ENCODE measurements around the gene WTIP. TPM values are rescaled to one million over a fixed set of nuclear protein-coding genes. Genes with fewer than 3 reads are reported as not detected.

The WTIP gene
- total RNA-seq, 1 donor = 21.8 TPM

DNA sequence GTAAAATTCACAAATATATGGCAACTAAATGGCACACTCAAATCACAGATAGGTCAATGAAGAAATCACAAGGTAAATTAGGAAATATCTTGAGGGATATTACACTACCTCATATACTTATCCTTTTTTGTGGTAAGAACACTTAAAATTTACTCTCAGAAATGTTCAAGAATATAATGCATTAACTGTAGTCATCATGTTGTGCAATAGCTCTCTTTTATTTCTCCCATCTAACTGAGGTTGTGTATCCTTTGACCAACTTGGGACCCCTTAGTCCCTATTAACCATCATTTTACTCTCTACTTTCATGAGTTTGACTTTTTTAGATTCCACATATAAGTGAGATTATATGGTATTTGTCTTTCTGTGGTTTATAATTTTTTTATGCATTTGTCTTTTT lies 52.6 kb downstream of the WTIP start:
- no peak for DNase-seq (ENCODE audit: low read depth)
- TF ChIP-seq, protein P1, sequence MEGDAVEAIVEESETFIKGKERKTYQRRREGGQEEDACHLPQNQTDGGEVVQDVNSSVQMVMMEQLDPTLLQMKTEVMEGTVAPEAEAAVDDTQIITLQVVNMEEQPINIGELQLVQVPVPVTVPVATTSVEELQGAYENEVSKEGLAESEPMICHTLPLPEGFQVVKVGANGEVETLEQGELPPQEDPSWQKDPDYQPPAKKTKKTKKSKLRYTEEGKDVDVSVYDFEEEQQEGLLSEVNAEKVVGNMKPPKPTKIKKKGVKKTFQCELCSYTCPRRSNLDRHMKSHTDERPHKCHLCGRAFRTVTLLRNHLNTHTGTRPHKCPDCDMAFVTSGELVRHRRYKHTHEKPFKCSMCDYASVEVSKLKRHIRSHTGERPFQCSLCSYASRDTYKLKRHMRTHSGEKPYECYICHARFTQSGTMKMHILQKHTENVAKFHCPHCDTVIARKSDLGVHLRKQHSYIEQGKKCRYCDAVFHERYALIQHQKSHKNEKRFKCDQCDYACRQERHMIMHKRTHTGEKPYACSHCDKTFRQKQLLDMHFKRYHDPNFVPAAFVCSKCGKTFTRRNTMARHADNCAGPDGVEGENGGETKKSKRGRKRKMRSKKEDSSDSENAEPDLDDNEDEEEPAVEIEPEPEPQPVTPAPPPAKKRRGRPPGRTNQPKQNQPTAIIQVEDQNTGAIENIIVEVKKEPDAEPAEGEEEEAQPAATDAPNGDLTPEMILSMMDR (IDR thresholded peaks at IDR 0.05; ENCODE audit: insufficient read depth, low read length) = no peak
- H3K4me3 ChIP-seq (ENCODE audit: low read depth, low read length) = no peak overlapping the region

DNA sequence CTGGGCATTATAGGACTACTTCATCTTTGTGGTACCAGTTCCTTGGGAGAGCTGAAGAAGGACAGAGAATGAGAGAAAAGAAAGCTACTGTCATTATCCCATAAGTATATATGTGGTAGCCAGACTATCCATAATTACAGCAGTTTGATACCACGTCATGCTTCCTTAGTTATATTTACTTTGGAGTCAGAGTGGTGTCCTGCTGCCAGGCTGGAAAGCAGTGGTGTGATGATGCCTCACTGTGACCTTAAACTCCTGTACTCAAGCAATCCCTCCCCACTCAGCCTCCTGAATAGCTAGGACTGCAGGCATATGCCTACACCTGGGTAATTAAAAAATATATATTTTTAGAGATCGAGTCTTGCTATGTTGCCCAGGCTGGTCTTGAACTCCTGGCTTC lies 57.8 kb downstream of the WTIP start:
- TF ChIP-seq, protein P1 (IDR thresholded peaks at IDR 0.05; ENCODE audit: insufficient read depth, low read length) = no peak
- DNase-seq (ENCODE audit: low read depth) = no peak

DNA sequence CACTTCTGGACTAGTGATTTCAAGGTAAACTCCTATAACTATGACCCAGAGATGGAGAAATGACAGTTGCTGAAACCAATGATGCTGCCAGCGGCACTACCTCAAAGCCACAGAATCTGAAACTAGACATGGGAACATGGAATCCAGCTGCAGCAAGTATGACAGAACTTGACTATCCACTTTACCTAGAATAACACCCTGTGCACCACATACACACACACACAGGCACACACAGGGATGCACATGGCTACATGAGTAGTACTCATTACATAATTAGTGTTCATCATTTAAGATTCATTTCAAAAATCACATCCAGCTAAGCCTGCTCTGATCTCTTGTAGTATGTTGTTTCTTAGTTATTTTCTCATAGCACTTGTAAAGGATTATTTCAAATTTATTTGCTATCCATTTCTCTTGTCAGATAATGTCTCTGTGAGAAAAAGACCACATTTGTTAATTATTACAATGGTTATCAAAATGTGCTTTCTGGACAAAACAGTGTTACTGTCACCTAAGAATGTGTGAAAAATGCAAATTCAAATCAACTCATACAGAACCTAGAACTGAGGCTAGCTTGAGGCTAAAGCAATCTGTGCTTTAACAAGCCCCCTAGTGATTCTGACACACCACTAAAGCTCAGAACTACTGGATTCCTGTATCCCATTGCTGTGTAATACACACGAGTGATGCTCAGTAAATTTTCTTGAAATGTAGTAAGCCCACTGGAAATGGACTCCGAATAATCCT lies 59.4 kb downstream of the WTIP start:
- H3K4me3 ChIP-seq (ENCODE audit: low read depth, low read length) = no peak overlapping the region
- TF ChIP-seq, protein P1 (IDR thresholded peaks at IDR 0.05; ENCODE audit: insufficient read depth, low read length) = no peak
- DNase-seq (ENCODE audit: low read depth) = no peak

More for the DNA sequence above, 57.8 kb downstream of the WTIP start:
- no peak overlapping the region for H3K4me3 ChIP-seq (ENCODE audit: low read depth, low read length)

DNA sequence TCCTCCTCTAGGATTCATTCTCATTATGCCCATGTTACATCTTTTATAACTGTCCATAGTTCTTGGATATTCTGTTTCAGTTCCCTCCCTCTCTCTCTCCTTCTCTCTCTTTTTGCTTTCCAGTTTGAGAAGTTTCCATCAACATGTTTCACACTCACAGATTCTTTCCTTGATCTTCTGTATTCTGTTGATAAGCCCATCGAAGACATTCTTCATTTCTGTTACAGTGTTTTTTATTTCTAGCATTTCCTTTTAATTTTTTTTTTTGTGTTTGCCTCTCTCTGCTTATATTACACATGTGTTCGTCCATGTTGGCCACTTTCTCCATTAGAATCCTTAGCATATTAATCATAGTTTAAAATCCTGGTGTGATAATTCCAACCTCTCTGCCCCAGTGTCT lies 68.3 kb downstream of the WTIP start:
- TF ChIP-seq, protein P1 (IDR thresholded peaks at IDR 0.05; ENCODE audit: insufficient read depth, low read length) = no peak
- H3K4me3 ChIP-seq (ENCODE audit: low read depth, low read length) = no peak overlapping the region
- DNase-seq (ENCODE audit: low read depth) = no peak

DNA sequence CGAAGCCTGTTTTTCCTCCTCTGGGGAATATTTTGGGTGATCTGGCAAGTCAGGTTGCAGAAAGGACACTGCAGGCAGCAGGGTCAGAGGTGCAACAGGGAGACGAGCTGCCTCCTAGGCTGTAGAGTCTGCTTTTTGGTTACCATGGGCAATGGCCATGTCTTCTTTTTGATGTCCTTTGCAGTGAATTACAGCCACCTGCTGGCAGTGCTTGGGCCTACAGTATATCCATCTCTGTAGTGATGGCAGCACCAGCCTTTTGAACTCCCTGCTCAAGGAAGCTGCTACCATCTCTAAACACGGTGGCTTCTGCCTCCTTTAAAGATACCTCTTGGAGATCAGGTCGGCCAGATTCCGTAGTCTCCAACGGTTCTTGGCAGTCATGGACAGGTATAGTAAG lies 73.9 kb downstream of the WTIP start:
- TF ChIP-seq, protein P1 (IDR thresholded peaks at IDR 0.05; ENCODE audit: insufficient read depth, low read length) = peak; percentile 22
- no peak overlapping the region for H3K4me3 ChIP-seq (ENCODE audit: low read depth, low read length)
- DNase-seq (ENCODE audit: low read depth) = peak; percentile 2

DNA sequence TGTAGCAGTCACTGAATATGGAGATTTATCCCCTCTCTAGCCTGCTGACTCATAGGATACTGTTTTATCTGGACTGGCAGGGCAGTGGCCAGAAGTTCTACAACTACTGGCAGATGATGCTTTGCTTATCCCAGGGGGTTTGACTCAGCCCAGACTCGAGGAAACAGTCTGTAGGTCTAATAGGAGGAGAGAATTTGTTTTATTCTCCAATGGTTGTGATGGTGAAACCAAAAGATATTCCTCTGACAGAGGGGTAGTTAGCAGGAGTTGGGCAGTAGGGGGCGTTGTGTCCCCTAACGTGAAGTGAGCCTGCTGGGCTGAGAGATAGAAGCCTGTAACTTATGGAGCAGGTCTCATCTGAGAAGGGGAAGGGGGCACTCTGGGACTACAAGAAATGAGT lies 74.9 kb downstream of the WTIP start:
- H3K4me3 ChIP-seq (ENCODE audit: low read depth, low read length) = no peak overlapping the region
- peak; percentile 63 for DNase-seq (ENCODE audit: low read depth)
- TF ChIP-seq, protein P1 (IDR thresholded peaks at IDR 0.05; ENCODE audit: insufficient read depth, low read length) = no peak

DNA sequence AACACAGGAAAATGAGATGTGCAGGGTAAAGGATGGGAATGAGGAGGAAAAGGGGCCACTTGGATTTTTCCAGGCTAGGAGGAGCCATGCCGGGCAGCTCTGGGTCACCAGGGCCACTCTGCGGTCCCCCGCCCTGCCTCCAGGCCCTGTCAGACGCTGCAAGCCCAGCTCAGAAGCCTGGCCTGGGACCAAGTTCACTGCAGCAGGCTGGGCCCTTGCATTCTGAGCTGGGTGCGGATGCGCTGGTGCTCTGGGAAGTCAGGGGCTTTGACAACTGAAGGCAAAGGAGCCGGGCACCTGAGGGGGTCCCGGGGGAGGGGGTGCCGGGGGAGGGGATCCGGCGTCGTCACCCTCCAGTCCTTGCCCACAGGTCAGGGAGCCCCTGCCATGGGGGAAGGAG lies 77.5 kb downstream of the WTIP start:
- TF ChIP-seq, protein P1 (IDR thresholded peaks at IDR 0.05; ENCODE audit: insufficient read depth, low read length) = no peak

More for the DNA sequence above, 77.5 kb downstream of the WTIP start:
- H3K4me3 ChIP-seq (ENCODE audit: low read depth, low read length) = no peak overlapping the region
- no peak for DNase-seq (ENCODE audit: low read depth)

Data from fibroblast of the aortic adventitia (primary cell).